Mammary epithelial cell (primary cell): ENCODE results near the gene FXYD6.

Experiments
- EZH2 ChIP-seq: IDR thresholded peaks from 2 replicates; pipeline ENCODE4 v1.6.1; 2012; ENCODE audit warnings: low read length, inconsistent platforms, borderline replicate concordance
- TF ChIP-seq, protein P1 (sequence below), 2 donors: IDR thresholded peaks in 1 of 2; conservative IDR thresholded peaks in 1 of 2; 2 replicates each; pipeline ENCODE4 v1.5.1; 2011 to 2012; ENCODE audit warnings: inconsistent platforms in 2 of 2, low read length in 2 of 2, mild to moderate bottlenecking in 2 of 2, control low read depth in 1 of 2, low read depth in 1 of 2; ENCODE audit not compliant: insufficient read depth in 1 of 2; ENCODE audit errors: extremely low read depth in 1 of 2

DNA sequence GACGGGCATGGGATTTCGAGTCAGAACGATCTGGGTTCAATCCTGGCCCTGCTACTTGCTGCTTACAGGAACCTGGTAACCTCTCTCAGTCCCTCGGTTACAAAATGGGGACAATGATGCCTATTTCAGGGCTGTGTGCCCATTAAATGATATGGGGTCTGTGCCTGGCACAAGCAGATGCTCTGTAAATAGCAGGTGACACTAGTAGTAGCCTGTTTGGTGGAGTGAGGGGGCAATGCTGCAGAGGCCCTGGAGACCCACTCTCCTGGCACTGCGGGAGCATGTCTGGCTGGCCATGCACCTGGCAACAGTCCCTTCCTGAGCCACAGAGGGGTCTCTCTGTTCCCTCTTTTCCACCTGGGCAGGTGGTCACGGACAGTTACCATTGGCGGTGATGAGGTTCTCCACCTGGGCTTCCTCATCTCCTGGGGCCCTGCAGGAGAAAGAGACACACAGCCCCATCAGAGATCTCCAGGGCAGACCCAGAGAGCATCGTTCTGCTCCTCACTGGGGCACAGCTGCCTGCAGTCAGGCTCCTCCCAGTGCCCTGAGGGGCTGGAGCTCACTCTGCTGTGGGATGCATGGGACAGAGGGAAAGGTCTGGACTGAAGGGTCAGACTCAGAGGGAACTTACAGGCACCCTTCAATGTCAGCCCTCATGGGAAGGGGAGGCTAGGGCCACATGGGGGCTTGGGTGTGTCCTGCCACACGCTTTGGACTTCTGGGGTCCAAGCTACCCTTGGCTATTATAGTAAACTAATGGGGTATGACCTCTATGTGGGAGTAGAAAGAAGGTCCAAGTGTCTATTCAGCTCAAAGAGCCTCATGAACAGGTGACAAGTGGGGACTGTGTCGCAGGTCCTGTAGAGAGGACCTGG, 36.3 kb downstream of the FXYD6 start:
- TF ChIP-seq, protein P1, sequence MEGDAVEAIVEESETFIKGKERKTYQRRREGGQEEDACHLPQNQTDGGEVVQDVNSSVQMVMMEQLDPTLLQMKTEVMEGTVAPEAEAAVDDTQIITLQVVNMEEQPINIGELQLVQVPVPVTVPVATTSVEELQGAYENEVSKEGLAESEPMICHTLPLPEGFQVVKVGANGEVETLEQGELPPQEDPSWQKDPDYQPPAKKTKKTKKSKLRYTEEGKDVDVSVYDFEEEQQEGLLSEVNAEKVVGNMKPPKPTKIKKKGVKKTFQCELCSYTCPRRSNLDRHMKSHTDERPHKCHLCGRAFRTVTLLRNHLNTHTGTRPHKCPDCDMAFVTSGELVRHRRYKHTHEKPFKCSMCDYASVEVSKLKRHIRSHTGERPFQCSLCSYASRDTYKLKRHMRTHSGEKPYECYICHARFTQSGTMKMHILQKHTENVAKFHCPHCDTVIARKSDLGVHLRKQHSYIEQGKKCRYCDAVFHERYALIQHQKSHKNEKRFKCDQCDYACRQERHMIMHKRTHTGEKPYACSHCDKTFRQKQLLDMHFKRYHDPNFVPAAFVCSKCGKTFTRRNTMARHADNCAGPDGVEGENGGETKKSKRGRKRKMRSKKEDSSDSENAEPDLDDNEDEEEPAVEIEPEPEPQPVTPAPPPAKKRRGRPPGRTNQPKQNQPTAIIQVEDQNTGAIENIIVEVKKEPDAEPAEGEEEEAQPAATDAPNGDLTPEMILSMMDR (conservative IDR thresholded peaks at IDR 0.05 in 1 of 2, IDR thresholded peaks at IDR 0.05 in 1 of 2; ENCODE audit: extremely low read depth in 1 of 2, insufficient read depth in 1 of 2, low read depth in 1 of 2, low read length in 2 of 2): no peak
- TF ChIP-seq EZH2: no peak
